ENCODE results near the gene SRSF10.

Gene SRSF10

DNA sequence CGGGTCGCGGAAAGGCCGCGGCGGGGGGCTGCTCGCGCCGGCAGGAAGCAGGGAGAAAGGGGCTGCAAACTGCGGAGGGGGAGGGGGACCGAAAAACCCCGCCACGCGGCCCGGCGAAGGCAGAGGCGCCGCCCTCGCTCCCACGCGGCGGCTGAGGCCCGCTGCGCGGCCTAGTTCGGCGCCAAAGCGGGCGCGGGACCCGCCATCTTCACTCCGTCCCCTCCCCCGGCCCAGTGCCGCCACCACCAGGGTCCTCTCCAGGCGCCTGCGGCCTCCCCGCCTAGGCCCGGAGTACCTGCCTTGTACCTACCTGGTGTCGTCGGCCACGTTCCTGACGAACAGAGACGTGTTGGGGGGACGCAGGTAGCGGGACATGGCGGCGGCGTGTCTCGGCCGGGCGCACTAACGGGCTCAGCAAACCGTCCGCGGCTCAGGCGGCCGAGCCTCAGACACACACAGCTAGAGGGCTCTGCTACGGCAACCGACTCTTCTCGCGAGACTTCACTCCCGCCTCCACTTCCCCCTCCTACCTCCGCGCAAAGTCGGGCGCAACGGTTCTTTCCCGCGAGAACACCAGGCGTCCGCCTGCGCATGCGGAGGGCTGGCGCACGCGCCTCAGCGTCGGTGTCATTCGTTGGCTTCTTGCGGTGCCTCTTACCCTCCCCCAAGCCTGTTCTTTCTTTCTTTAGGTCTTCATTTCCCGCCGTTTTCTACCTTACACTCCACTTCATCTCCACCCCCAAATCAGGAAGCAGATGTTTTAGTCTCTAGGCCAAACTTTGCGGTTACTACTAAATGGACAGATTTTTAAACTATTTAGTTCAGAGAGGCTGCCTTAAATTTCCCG, at the start of gene SRSF10 (continued):
- peak; percentile 79 for TF ChIP-seq GLIS2 (tag by site-specific recombination; IDR thresholded peaks at IDR 0.05)
- no peak for TF ChIP-seq ZNF701 (tag by site-specific recombination; IDR thresholded peaks at IDR 0.05)
- TF ChIP-seq, protein P1, sequence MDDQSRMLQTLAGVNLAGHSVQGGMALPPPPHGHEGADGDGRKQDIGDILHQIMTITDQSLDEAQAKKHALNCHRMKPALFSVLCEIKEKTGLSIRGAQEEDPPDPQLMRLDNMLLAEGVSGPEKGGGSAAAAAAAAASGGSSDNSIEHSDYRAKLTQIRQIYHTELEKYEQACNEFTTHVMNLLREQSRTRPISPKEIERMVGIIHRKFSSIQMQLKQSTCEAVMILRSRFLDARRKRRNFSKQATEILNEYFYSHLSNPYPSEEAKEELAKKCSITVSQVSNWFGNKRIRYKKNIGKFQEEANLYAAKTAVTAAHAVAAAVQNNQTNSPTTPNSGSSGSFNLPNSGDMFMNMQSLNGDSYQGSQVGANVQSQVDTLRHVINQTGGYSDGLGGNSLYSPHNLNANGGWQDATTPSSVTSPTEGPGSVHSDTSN (CRISPR knock-in tag; IDR thresholded peaks at IDR 0.05): peak; percentile 71; the same call in 1 of the 2 replicates
- TF ChIP-seq FEZF1 (tag by site-specific recombination; IDR thresholded peaks at IDR 0.05): 0 out of 2 replicates have a peak, but pooled peaks have one; percentile 14
- TF ChIP-seq ZNF404 (tag by site-specific recombination; IDR thresholded peaks at IDR 0.05): no peak
- no peak for TF ChIP-seq IKZF3 (tag by site-specific recombination; IDR thresholded peaks at IDR 0.05)
- TF ChIP-seq ZNF292 (tag by site-specific recombination; IDR thresholded peaks at IDR 0.05; ENCODE audit: borderline replicate concordance, low read depth): 0 out of 2 replicates have a peak, but pooled peaks have one; percentile 4
- TF ChIP-seq, protein P2, sequence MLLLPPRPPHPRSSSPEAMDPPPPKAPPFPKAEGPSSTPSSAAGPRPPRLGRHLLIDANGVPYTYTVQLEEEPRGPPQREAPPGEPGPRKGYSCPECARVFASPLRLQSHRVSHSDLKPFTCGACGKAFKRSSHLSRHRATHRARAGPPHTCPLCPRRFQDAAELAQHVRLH (tag by site-specific recombination; IDR thresholded peaks at IDR 0.05): 0 out of 2 replicates have a peak, but pooled peaks have one; percentile 61
- peak; percentile 60; the same call in 1 of the 2 replicates for TF ChIP-seq ZNF768 (tag by site-specific recombination; IDR thresholded peaks at IDR 0.05)
- 0 out of 2 replicates have a peak, but pooled peaks have one; percentile 29 for TF ChIP-seq MYNN (tag by site-specific recombination; IDR thresholded peaks at IDR 0.05; ENCODE audit: borderline replicate concordance)
- no peak for TF ChIP-seq SCRT1 (tag by site-specific recombination; IDR thresholded peaks at IDR 0.05; ENCODE audit: borderline replicate concordance)
- TF ChIP-seq, protein P3, sequence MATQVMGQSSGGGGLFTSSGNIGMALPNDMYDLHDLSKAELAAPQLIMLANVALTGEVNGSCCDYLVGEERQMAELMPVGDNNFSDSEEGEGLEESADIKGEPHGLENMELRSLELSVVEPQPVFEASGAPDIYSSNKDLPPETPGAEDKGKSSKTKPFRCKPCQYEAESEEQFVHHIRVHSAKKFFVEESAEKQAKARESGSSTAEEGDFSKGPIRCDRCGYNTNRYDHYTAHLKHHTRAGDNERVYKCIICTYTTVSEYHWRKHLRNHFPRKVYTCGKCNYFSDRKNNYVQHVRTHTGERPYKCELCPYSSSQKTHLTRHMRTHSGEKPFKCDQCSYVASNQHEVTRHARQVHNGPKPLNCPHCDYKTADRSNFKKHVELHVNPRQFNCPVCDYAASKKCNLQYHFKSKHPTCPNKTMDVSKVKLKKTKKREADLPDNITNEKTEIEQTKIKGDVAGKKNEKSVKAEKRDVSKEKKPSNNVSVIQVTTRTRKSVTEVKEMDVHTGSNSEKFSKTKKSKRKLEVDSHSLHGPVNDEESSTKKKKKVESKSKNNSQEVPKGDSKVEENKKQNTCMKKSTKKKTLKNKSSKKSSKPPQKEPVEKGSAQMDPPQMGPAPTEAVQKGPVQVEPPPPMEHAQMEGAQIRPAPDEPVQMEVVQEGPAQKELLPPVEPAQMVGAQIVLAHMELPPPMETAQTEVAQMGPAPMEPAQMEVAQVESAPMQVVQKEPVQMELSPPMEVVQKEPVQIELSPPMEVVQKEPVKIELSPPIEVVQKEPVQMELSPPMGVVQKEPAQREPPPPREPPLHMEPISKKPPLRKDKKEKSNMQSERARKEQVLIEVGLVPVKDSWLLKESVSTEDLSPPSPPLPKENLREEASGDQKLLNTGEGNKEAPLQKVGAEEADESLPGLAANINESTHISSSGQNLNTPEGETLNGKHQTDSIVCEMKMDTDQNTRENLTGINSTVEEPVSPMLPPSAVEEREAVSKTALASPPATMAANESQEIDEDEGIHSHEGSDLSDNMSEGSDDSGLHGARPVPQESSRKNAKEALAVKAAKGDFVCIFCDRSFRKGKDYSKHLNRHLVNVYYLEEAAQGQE (tag by site-specific recombination; IDR thresholded peaks at IDR 0.05): 0 out of 2 replicates have a peak, but pooled peaks have one; percentile 18
- no peak for TF ChIP-seq ZNF530 (tag by site-specific recombination; IDR thresholded peaks at IDR 0.05; ENCODE audit: low read depth)
- TF ChIP-seq ZNF423 (tag by site-specific recombination; IDR thresholded peaks at IDR 0.05): no peak
- no peak for TF ChIP-seq RBAK (tag by site-specific recombination; IDR thresholded peaks at IDR 0.05)
- TF ChIP-seq ZNF280D (tag by site-specific recombination; IDR thresholded peaks at IDR 0.05): no peak
- TF ChIP-seq ZBTB1 (tag by site-specific recombination; IDR thresholded peaks at IDR 0.05): no peak
- TF ChIP-seq ZNF184 (tag by site-specific recombination; IDR thresholded peaks at IDR 0.05): 0 out of 2 replicates have a peak, but pooled peaks have one; percentile 25
- TF ChIP-seq GLI4 (tag by site-specific recombination; IDR thresholded peaks at IDR 0.05): peak; percentile 89
- TF ChIP-seq GLIS1 (tag by site-specific recombination; IDR thresholded peaks at IDR 0.05): 0 out of 2 replicates have a peak, but pooled peaks have one; percentile 30
- no peak for TF ChIP-seq AEBP2 (tag by site-specific recombination; IDR thresholded peaks at IDR 0.05; ENCODE audit: borderline replicate concordance)
- TF ChIP-seq, protein P4, sequence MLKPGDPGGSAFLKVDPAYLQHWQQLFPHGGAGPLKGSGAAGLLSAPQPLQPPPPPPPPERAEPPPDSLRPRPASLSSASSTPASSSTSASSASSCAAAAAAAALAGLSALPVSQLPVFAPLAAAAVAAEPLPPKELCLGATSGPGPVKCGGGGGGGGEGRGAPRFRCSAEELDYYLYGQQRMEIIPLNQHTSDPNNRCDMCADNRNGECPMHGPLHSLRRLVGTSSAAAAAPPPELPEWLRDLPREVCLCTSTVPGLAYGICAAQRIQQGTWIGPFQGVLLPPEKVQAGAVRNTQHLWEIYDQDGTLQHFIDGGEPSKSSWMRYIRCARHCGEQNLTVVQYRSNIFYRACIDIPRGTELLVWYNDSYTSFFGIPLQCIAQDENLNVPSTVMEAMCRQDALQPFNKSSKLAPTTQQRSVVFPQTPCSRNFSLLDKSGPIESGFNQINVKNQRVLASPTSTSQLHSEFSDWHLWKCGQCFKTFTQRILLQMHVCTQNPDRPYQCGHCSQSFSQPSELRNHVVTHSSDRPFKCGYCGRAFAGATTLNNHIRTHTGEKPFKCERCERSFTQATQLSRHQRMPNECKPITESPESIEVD (tag by site-specific recombination; IDR thresholded peaks at IDR 0.05): no peak
- TF ChIP-seq ZNF133 (tag by site-specific recombination; IDR thresholded peaks at IDR 0.05): no peak
- no peak for TF ChIP-seq ZNF791 (tag by site-specific recombination; IDR thresholded peaks at IDR 0.05)
- no peak for TF ChIP-seq KLF7 (tag by site-specific recombination; IDR thresholded peaks at IDR 0.05; ENCODE audit: borderline replicate concordance)
- TF ChIP-seq ZNF112 (tag by site-specific recombination; IDR thresholded peaks at IDR 0.05): no peak
